Measurements from ENCODE around the gene PDE6B. TPM values are rescaled to one million over a fixed set of nuclear protein-coding genes. Genes with fewer than 3 reads are reported as not detected.

The PDE6B gene
- total and polyA plus RNA-seq, 2 of the 13 experiments (the other 11 are each of a cell fraction or from before 2014, with no cell fraction given) = 0.38 to 0.40 TPM

- in situ Hi-C loops (cut with HindIII; ENCODE audit: extremely low pct_ligation_motif_present, low pct_unique_long_range_greater_than_20kb) = no loop called here
- DNase-seq (ENCODE audit: low spot score) (no peak), ATAC-seq (peak; percentile 18; the same call in 2 of the 3 replicates), FAIRE-seq (no peak)
- Histone ChIP-seq H3K4me2 (ENCODE audit: low read depth, low read length) (no peak overlapping the region), H3K4me3 (replicated peaks in 1 of 3; ENCODE audit: insufficient read depth in 1 of 3, low read depth in 2 of 3, low read length in 3 of 3) (no peak overlapping the region), H3K9me3 (ENCODE audit: low read length) (no peaks in the 10 kb centered on the region), H3K27me3 (ENCODE audit: control insufficient read depth in 1 of 2, insufficient read depth in 2 of 2, low read length in 2 of 2) (no peaks in the 10 kb centered on the region), H3K36me3 (replicated peaks in 1 of 2; ENCODE audit: control insufficient read depth in 1 of 2, insufficient read depth in 2 of 2, low read length in 2 of 2) (peaks cover 2 to 9% of the 10 kb centered on the region in 2 experiments; a peak in 3 of 5 replicates), H2AFZ (ENCODE audit: low read length) (no peak overlapping the region), H3K27ac (ENCODE audit: extremely low read length, insufficient read depth, low read length) (no peak overlapping the region), H4K20me1 (ENCODE audit: insufficient read depth, low read length) (peaks cover 35% of the 10 kb centered on the region; the same call in 1 of the 2 replicates), H3K79me2 (ENCODE audit: insufficient read depth, low read length) (peaks cover 59% of the 10 kb centered on the region), H3K9ac (ENCODE audit: insufficient read depth, low read depth, low read length) (no peak overlapping the region), H3K4me1 (ENCODE audit: insufficient read depth, low read length) (peaks cover 21% of the 10 kb centered on the region)
- 75% methylated on average over 5 of the region's 18 CpGs for WGBS (ENCODE audit: low lambda C conversion rate)
- no TSS peak for BruUV-seq (replicated peaks)
- CTCF ChIA-PET (ENCODE audit: low intra/inter-chr PET ratio, low total read pairs) = no interaction called here
- POLR2A ChIA-PET = no interaction called here
- 0 out of 2 replicates have a peak, but pooled peaks have one; percentile 11 for TF ChIP-seq ZNF687 (CRISPR knock-in tag; IDR thresholded peaks at IDR 0.05)
- TF ChIP-seq HNF4A (CRISPR knock-in tag; IDR thresholded peaks at IDR 0.05) = no peak
- no peak for TF ChIP-seq MTA3 (CRISPR knock-in tag; IDR thresholded peaks at IDR 0.05)
- TF ChIP-seq RCOR2 (CRISPR knock-in tag; IDR thresholded peaks at IDR 0.05) = no peak
- no peak for TF ChIP-seq SMAD9 (CRISPR knock-in tag; IDR thresholded peaks at IDR 0.05)
- intact Hi-C loops (cut with micrococcal nuclease; ENCODE audit: unreplicated experiment) = no loop called here
Measured at GRCh38 chr4:714087-714486, 88.7 kb downstream of the PDE6B start.
